ENCODE measurements around the gene LRRK2. TPM values are rescaled to one million over a fixed set of nuclear protein-coding genes. Genes with fewer than 3 reads are reported as not detected.

Gene LRRK2
- total and polyA plus RNA-seq, 2 of the 8 experiments (the other 6 are each of a cell fraction or from before 2014, with no cell fraction given), result 0.06 to 0.13 TPM

GRCh38 chr12:40399656-40400055 lies 174.9 kb downstream of the LRRK2 start:
- H4K20me1 ChIP-seq (replicated peaks in 1 of 2; ENCODE audit: control insufficient read depth in 1 of 2, insufficient read depth in 2 of 2, low read length in 2 of 2), result no peaks in the 10 kb centered on the region
- H2BK12ac ChIP-seq (ENCODE audit: low read depth, low read length), result no peak overlapping the region
- H3K79me1 ChIP-seq (ENCODE audit: low read depth, low read length), result no peaks in the 10 kb centered on the region
- no peak for FAIRE-seq
- H3K4me1 ChIP-seq (replicated peaks in 1 of 4; ENCODE audit: control insufficient read depth in 3 of 4, insufficient read depth in 4 of 4, low read length in 3 of 4), result no peaks in the 10 kb centered on the region
- no peak overlapping the region for H2AK5ac ChIP-seq (ENCODE audit: low read depth, low read length)
- H3K9ac ChIP-seq (replicated peaks in 1 of 4; ENCODE audit: extremely low read depth in 1 of 4, low read depth in 3 of 4, low read length in 3 of 4), result no peak overlapping the region
- no peak overlapping the region for H4K8ac ChIP-seq (ENCODE audit: extremely low read depth, insufficient read depth, low read length)
- H3K27ac ChIP-seq (ENCODE audit: low read depth, low read length), result no peak overlapping the region
- no peak overlapping the region for H3K18ac ChIP-seq (ENCODE audit: extremely low read depth, low read length)
- H3K56ac ChIP-seq (replicated peaks; ENCODE audit: insufficient read length, low read depth, low read length), result no peak overlapping the region
- no peaks in the 10 kb centered on the region for H3K36me3 ChIP-seq (ENCODE audit: control insufficient read depth in 2 of 4, insufficient read depth in 4 of 4, low read length in 3 of 4)
- no peak overlapping the region for H2BK15ac ChIP-seq (ENCODE audit: low read length)
- H3K9me3 ChIP-seq (ENCODE audit: insufficient read depth in 2 of 2, low read depth in 1 of 2, low read length in 1 of 2), result no peaks in the 10 kb centered on the region
- H3K4ac ChIP-seq (replicated peaks; ENCODE audit: insufficient read length, low read depth, low read length), result no peak overlapping the region
- no peaks in the 10 kb centered on the region for H3K79me2 ChIP-seq (ENCODE audit: control insufficient read depth in 1 of 2, insufficient read depth in 2 of 2, low read length in 2 of 2)
- no peak overlapping the region for H3K23ac ChIP-seq (ENCODE audit: insufficient read length)
- no peak overlapping the region for H2BK20ac ChIP-seq (ENCODE audit: low read length)
- no peak overlapping the region for H2AFZ ChIP-seq (ENCODE audit: low read length)
- POLR2A ChIA-PET (ENCODE audit: partially characterized antibody), result no interaction called here
- no peaks in the 10 kb centered on the region for H3K27me3 ChIP-seq (replicated peaks in 1 of 4; ENCODE audit: control insufficient read depth in 3 of 4, extremely low read depth in 1 of 4, insufficient read depth in 3 of 4, low read length in 3 of 4)
- TF ChIP-seq BRCA1 (IDR thresholded peaks at IDR 0.05; ENCODE audit: low read depth, low read length) (no peak), SIN3A (conservative IDR thresholded peaks at IDR 0.05 in 1 of 2, IDR thresholded peaks at IDR 0.05 in 1 of 2; ENCODE audit: low read depth in 1 of 2, low read length in 2 of 2) (no peak), SAP30 (IDR thresholded peaks at IDR 0.05; ENCODE audit: insufficient read depth, insufficient replicate concordance, low read length) (no peak), SP4 (IDR thresholded peaks at IDR 0.05; ENCODE audit: low read length) (no peak), CHD2 (IDR thresholded peaks at IDR 0.05; ENCODE audit: low read length) (no peak), CEBPB (IDR thresholded peaks at IDR 0.05; ENCODE audit: low read depth, low read length) (no peak), KDM5A (IDR thresholded peaks at IDR 0.05; ENCODE audit: low read length) (no peak), MAFK (IDR thresholded peaks at IDR 0.05; ENCODE audit: low read depth, low read length) (no peak), RFX5 (IDR thresholded peaks at IDR 0.05; ENCODE audit: borderline replicate concordance, low read depth, low read length) (no peak), HDAC2 (IDR thresholded peaks at IDR 0.05; ENCODE audit: borderline replicate concordance in 1 of 2, low read depth in 2 of 2, low read length in 2 of 2) (no peak)
- 86% methylated on average over 3 of the region's 3 CpGs; no CpG with 5 or more reads in 1 of the 2 experiments for WGBS, 2 experiments (ENCODE audit: extremely low coverage in 1 of 2, insufficient coverage in 1 of 2, insufficient read length in 1 of 2, insufficient replicate concordance in 2 of 2, low coverage in 1 of 2, low lambda C conversion rate in 2 of 2, missing lambda C conversion rate in 1 of 2)
- H3K4me3 ChIP-seq (ENCODE audit: extremely low read depth in 1 of 4, insufficient read depth in 2 of 4, low read depth in 3 of 4, low read length in 4 of 4), result no peak overlapping the region
- H2BK120ac ChIP-seq (replicated peaks; ENCODE audit: low read depth, low read length), result no peak overlapping the region
- H2BK5ac ChIP-seq (ENCODE audit: low read depth, low read length), result no peak overlapping the region
- H3K14ac ChIP-seq (ENCODE audit: insufficient read length), result no peak overlapping the region
- H4K5ac ChIP-seq (ENCODE audit: insufficient read length, low read depth, low read length), result no peak overlapping the region
- no peak for DNase-seq (ENCODE audit: low read depth in 1 of 2, low spot score in 2 of 2)
- H4K91ac ChIP-seq (replicated peaks; ENCODE audit: insufficient read length, low read length), result no peak overlapping the region
- CTCF ChIA-PET (ENCODE audit: partially characterized antibody), result no interaction called here
- no peaks in the 10 kb centered on the region for H3K23me2 ChIP-seq (ENCODE audit: low read depth, low read length)
- H3K4me2 ChIP-seq (ENCODE audit: insufficient read depth in 1 of 2, low read depth in 2 of 2, low read length in 2 of 2), result no peak overlapping the region
